Epithelial cell of esophagus (primary cell): ENCODE results near the gene UNC45A.

ENCODE experiments used
- DNase-seq: peaks from one replicate; pipeline ENCODE4 v3.0.0; 2010; ENCODE audit warnings: low read depth
- H3K4me3 ChIP-seq: 2 replicates; pipeline ENCODE4 v1.5.1; 2011; ENCODE audit warnings: mild to moderate bottlenecking, low read length, control low read depth
- CTCF ChIP-seq: IDR thresholded peaks from 2 replicates; pipeline ENCODE4 v1.5.1; 2011; ENCODE audit warnings: low read depth, mild to moderate bottlenecking, low read length, control low read depth, inconsistent platforms; ENCODE audit not compliant: insufficient read depth; ENCODE audit errors: missing control alignments

The UNC45A gene

GRCh38 chr15:90889736-90890456 lies 45.2 kb upstream of the UNC45A start:
- no peak overlapping the region for H3K4me3 ChIP-seq
- no peak for DNase-seq
- TF ChIP-seq CTCF = no peak

DNA sequence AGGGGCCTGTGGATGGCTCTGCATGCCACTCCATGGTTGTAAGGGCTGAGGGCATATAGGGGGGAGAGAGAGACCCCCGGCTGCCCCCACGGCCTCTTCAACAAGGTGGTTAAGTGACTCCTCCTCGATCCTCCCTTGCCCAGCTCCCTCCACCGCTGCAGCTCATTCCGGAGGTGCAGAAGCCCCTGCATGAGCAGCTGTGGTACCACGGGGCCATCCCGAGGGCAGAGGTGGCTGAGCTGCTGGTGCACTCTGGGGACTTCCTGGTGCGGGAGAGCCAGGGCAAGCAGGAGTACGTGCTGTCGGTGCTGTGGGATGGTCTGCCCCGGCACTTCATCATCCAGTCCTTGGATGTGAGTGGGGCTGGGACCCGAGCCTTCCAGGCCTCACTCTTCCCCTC lies 44.2 kb upstream of the UNC45A start:
- no peak for DNase-seq
- H3K4me3 ChIP-seq = no peak overlapping the region
- no peak for TF ChIP-seq CTCF

GRCh38 chr15:90891346-90891949 lies 43.6 kb upstream of the UNC45A start:
- H3K4me3 ChIP-seq = no peak overlapping the region
- no peak for TF ChIP-seq CTCF
- no peak for DNase-seq

DNA sequence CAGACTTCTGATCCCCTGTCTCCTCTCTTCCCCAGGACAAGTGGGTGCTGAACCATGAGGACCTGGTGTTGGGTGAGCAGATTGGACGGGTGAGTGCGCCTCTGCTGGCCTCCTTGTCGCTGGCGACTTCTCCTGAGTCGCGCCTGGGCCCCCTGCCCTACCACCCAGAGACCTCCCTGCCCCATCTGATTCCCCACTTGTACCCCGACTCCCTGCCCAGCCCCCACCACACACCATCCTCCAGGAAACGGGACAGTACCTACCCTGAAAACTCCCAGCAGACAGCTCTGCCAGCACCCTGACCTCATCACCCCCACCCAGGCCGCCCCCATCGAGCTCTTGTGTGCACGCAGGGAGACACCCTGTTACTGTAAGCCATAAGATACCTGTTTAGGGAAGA lies 43.1 kb upstream of the UNC45A start:
- DNase-seq = no peak

GRCh38 chr15:90892498-90893174 lies 42.4 kb upstream of the UNC45A start:
- no peak overlapping the region for H3K4me3 ChIP-seq
- TF ChIP-seq CTCF = no peak
- no peak for DNase-seq

More for the DNA sequence above, 43.1 kb upstream of the UNC45A start:
- H3K4me3 ChIP-seq = no peak overlapping the region
- no peak for TF ChIP-seq CTCF

DNA sequence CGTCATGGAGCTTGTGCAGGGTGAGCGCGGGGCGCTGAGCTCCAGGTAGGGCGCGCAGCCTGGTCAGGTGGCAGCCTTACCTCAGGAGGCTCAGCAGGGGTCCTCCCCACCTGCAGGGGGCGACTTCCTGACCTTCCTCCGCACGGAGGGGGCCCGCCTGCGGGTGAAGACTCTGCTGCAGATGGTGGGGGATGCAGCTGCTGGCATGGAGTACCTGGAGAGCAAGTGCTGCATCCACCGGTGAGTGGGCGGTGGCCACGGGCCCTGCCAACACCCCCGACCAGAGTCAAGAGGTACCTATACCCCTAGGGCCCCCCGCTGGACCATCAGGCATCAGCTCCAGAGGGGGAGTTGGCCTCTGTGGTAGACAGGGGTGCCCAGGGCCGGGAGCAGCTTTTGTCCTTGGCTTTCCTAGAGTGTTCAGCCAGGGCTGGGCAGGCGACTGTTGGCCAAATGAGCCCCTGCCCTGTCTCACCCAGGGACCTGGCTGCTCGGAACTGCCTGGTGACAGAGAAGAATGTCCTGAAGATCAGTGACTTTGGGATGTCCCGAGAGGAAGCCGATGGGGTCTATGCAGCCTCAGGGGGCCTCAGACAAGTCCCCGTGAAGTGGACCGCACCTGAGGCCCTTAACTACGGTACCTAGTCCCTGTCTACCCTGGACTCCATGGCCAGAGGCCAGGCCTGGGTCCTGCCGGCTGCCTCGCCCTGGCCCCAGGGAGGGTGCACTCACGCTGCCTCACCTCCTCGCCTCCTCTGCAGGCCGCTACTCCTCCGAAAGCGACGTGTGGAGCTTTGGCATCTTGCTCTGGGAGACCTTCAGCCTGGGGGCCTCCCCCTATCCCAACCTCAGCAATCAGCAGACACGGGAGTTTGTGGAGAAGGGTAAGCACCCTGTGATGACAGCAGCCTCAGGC lies 41.7 kb upstream of the UNC45A start:
- TF ChIP-seq CTCF = no peak
- DNase-seq = no peak
- no peak overlapping the region for H3K4me3 ChIP-seq
